Measurements from ENCODE around the gene CDYL2.

DNA sequence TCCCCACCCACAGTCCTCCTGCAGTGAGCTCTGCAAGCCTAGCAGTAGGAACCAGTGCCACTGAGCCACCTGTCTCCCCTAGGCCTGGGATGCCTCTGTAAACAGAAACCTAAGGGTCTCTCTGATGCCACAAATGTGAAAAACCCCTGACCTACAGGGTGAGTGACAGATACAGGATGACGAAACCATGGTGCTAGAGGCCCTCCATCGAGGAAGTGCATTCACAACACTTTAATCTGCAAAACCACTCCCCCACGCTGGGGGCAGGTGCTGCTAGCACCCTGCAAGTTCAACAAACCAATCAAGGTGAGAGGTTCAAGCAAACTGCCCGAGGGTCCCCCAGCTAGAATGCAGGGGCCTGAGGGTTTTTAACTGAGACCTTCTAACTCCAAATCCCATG, 59.5 kb downstream of the CDYL2 start:
- TF ChIP-seq, protein P1, sequence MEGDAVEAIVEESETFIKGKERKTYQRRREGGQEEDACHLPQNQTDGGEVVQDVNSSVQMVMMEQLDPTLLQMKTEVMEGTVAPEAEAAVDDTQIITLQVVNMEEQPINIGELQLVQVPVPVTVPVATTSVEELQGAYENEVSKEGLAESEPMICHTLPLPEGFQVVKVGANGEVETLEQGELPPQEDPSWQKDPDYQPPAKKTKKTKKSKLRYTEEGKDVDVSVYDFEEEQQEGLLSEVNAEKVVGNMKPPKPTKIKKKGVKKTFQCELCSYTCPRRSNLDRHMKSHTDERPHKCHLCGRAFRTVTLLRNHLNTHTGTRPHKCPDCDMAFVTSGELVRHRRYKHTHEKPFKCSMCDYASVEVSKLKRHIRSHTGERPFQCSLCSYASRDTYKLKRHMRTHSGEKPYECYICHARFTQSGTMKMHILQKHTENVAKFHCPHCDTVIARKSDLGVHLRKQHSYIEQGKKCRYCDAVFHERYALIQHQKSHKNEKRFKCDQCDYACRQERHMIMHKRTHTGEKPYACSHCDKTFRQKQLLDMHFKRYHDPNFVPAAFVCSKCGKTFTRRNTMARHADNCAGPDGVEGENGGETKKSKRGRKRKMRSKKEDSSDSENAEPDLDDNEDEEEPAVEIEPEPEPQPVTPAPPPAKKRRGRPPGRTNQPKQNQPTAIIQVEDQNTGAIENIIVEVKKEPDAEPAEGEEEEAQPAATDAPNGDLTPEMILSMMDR (conservative IDR thresholded peaks at IDR 0.05; ENCODE audit: low read length), result no peak
- TF ChIP-seq EZH2phosphoT487 (IDR thresholded peaks at IDR 0.05; ENCODE audit: borderline replicate concordance, low read depth, low read length), result no peak
